OCI-LY3 (cell line): ENCODE data around the gene GAB1.

ENCODE experiments used
- H2AFZ ChIP-seq: fragments of 200-600, 300-600 bp; shearing (Covaris generic); 2 replicates; pipeline ENCODE4 v1.6.0; 2014; ENCODE audit warnings: antibody characterized with exemption, low read depth, low read length
- H3K27ac ChIP-seq: fragments of 200-600, 300-600 bp; sonication (generic); 2 replicates; pipeline ENCODE4 v1.5.1; 2014; ENCODE audit warnings: mild to moderate bottlenecking, low read length, moderate library complexity, mixed read lengths
- H3K27me3 ChIP-seq: fragments of 200-600, 300-600 bp; sonication (generic); 2 replicates; pipeline ENCODE4 v1.6.1; 2014; ENCODE audit warnings: low read depth, low read length, mixed read lengths
- H3K36me3 ChIP-seq: fragments of 200-600, 300-600 bp; sonication (generic); replicated peaks from 2 replicates; pipeline ENCODE3; 2014; ENCODE audit warnings: low read depth, low read length, mixed read lengths
- H3K4me1 ChIP-seq: fragments of 300-600, 200-600 bp; sonication (generic); 2 replicates; pipeline ENCODE4 v1.6.1; 2014; ENCODE audit warnings: low read length, mixed read lengths
- H3K4me2 ChIP-seq: fragments of 200-600, 300-600 bp; sonication (generic); 2 replicates; pipeline ENCODE4 v1.6.1; 2014; ENCODE audit warnings: low read length, mixed read lengths
- H3K4me3 ChIP-seq: fragments of 300-600, 200-600 bp; sonication (generic); 2 replicates; pipeline ENCODE4 v1.5.1; 2014; ENCODE audit warnings: antibody characterized with exemption, mild to moderate bottlenecking, low read length, moderate library complexity
- H3K79me2 ChIP-seq: fragments of 300-600, 200-600 bp; shearing (Covaris generic); 2 replicates; pipeline ENCODE4 v1.6.1; 2014; ENCODE audit warnings: mild to moderate bottlenecking, low read length, mixed read lengths
- H3K9ac ChIP-seq: fragments of 300-600, 200-600 bp; shearing (Covaris generic); 2 replicates; pipeline ENCODE4 v1.6.0; 2014; ENCODE audit warnings: mild to moderate bottlenecking, low read length, moderate library complexity
- H3K9me3 ChIP-seq: fragments of 200-600, 300-600 bp; shearing (Covaris generic); 2 replicates; pipeline ENCODE4 v1.6.1; 2014; ENCODE audit warnings: low read length, mixed read lengths; ENCODE audit not compliant: insufficient read depth
- H4K20me1 ChIP-seq: fragments of 200-600, 300-600 bp; sonication (generic); 2 replicates; pipeline ENCODE4 v1.6.1; 2016; ENCODE audit warnings: low read length, mixed read lengths; ENCODE audit not compliant: insufficient read depth
- EZH2phosphoT487 ChIP-seq: fragments of 200-600 bp; shearing (Covaris generic); IDR thresholded peaks from 2 replicates; pipeline ENCODE4 v1.6.1; 2018; ENCODE audit warnings: antibody characterized with exemption, mixed run types, low read depth
- TF ChIP-seq, protein P1 (sequence below): fragments of 200-600, 300-600 bp; sonication (generic); IDR thresholded peaks from 2 replicates; pipeline ENCODE4 v1.5.1; 2014; ENCODE audit warnings: antibody characterized with exemption, low read length, low read depth

Gene GAB1

DNA sequence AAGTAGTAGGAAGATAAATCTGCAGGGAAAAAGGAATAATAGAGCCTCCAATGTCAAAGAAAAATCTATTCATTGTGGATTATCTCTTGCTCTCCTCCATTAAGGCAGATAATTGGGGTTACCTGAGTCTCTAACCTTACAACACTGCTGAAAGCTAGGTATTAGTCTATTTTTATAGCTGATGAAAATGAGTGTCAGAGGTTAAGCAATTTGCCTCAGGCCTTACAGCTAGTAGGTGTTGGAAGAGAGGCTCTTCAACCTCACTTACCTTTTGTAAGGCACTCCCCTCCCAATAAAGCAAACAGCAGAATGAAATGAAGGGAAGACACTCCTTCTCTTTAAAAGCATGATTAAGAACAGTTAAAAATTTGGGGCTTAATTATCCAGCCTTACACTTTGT, 45.4 kb upstream of the GAB1 start:
- peaks cover 7% of the 10 kb centered on the region for H3K4me1 ChIP-seq
- TF ChIP-seq EZH2phosphoT487, result no peak
- TF ChIP-seq, protein P1, sequence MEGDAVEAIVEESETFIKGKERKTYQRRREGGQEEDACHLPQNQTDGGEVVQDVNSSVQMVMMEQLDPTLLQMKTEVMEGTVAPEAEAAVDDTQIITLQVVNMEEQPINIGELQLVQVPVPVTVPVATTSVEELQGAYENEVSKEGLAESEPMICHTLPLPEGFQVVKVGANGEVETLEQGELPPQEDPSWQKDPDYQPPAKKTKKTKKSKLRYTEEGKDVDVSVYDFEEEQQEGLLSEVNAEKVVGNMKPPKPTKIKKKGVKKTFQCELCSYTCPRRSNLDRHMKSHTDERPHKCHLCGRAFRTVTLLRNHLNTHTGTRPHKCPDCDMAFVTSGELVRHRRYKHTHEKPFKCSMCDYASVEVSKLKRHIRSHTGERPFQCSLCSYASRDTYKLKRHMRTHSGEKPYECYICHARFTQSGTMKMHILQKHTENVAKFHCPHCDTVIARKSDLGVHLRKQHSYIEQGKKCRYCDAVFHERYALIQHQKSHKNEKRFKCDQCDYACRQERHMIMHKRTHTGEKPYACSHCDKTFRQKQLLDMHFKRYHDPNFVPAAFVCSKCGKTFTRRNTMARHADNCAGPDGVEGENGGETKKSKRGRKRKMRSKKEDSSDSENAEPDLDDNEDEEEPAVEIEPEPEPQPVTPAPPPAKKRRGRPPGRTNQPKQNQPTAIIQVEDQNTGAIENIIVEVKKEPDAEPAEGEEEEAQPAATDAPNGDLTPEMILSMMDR, result no peak
- no peak overlapping the region for H3K4me2 ChIP-seq
- H4K20me1 ChIP-seq, result no peaks in the 10 kb centered on the region
- no peak overlapping the region for H2AFZ ChIP-seq
- no peaks in the 10 kb centered on the region for H3K79me2 ChIP-seq
- no peaks in the 10 kb centered on the region for H3K9me3 ChIP-seq
- no peaks in the 10 kb centered on the region for H3K27me3 ChIP-seq
- no peaks in the 10 kb centered on the region for H3K36me3 ChIP-seq
- no peak overlapping the region for H3K9ac ChIP-seq
- H3K27ac ChIP-seq, result no peak overlapping the region
- H3K4me3 ChIP-seq, result no peak overlapping the region

DNA sequence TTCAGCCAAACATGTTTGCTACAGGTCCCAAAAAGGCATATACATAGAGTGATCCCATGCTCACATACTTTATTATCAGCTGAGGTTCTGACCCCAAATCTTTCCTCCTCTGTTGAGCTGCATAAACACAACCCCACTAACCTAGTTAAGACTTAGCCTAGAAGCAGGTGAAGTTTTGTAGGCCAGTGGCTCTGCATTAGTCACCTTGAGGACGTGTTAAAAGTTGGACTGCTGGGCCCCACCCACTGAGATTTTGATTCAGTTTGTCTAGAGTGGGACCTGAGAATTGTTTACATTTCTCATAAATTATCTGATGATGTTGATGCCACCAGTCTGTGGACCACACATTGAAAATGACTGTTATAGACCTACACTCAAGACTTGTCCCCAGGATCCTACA, 43.8 kb upstream of the GAB1 start:
- H3K4me3 ChIP-seq, result no peak overlapping the region
- no peak overlapping the region for H3K4me2 ChIP-seq
- H3K36me3 ChIP-seq, result no peaks in the 10 kb centered on the region
- H2AFZ ChIP-seq, result no peak overlapping the region
- H3K27me3 ChIP-seq, result no peaks in the 10 kb centered on the region
- no peak overlapping the region for H3K27ac ChIP-seq
- TF ChIP-seq EZH2phosphoT487, result no peak
- TF ChIP-seq, protein P1, result no peak
- H3K9me3 ChIP-seq, result no peaks in the 10 kb centered on the region
- no peaks in the 10 kb centered on the region for H3K79me2 ChIP-seq
- H3K9ac ChIP-seq, result no peak overlapping the region
- no peaks in the 10 kb centered on the region for H4K20me1 ChIP-seq
- peaks cover 7% of the 10 kb centered on the region for H3K4me1 ChIP-seq

DNA sequence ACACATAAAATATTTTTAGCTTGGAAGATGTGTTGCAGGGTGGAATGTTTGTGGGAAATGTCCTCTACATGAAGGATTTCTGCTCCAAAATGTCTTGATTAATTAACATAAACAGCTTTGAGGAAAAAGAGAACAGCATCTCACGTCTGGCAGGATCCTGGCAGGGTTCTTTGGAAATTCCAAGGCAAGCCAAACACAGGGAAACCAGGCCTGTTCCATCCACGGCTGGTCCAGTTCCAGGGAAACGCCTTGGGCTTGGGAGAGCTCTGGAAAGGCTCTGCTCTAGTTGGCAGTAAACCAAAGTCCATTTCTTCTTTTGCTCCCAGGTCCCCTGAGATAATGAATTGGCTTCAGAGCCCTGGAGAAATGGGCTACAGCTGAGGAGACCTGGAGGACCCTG, 42.4 kb upstream of the GAB1 start:
- no peak overlapping the region for H2AFZ ChIP-seq
- no peak overlapping the region for H3K27ac ChIP-seq
- TF ChIP-seq, protein P1, result no peak
- TF ChIP-seq EZH2phosphoT487, result no peak
- no peaks in the 10 kb centered on the region for H3K9me3 ChIP-seq
- H3K36me3 ChIP-seq, result no peaks in the 10 kb centered on the region
- H3K4me2 ChIP-seq, result no peak overlapping the region
- H3K4me1 ChIP-seq, result peaks cover 6% of the 10 kb centered on the region
- no peaks in the 10 kb centered on the region for H3K79me2 ChIP-seq
- no peaks in the 10 kb centered on the region for H4K20me1 ChIP-seq
- H3K9ac ChIP-seq, result no peak overlapping the region
- no peaks in the 10 kb centered on the region for H3K27me3 ChIP-seq
- H3K4me3 ChIP-seq, result no peak overlapping the region

DNA sequence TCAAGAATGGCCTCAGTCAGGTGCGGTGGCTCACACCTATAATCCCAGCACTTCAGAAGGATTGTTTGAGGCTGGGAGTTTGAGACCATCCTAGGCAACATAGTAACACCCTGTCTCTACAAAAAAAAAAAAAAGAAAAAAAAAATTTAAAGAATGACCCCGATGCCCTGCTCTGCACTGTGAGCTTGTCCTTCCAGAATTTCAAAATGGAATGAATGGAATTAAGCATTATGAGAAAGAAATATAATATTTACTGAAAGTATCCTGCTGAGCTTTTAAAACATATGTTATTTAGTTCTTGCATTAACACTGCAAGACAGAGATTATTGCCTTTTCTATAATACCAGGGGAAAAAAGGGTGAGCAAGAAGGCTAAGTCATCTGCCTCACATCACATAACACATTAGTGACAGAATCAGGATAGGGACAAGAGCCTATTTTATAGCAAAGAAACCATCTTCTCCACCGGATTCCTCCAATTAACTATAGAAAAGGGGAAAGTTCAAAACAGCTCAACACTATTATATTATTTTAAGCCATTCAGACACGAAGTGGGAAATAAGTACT, 41.9 kb upstream of the GAB1 start:
- H3K9me3 ChIP-seq, result no peaks in the 10 kb centered on the region
- no peaks in the 10 kb centered on the region for H3K36me3 ChIP-seq
- no peak for TF ChIP-seq EZH2phosphoT487
- TF ChIP-seq, protein P1, result no peak
- H3K9ac ChIP-seq, result no peak overlapping the region
- no peak overlapping the region for H2AFZ ChIP-seq
- no peaks in the 10 kb centered on the region for H3K27me3 ChIP-seq
- no peaks in the 10 kb centered on the region for H4K20me1 ChIP-seq
- H3K4me1 ChIP-seq, result peaks cover under 1% of the 10 kb centered on the region
- no peak overlapping the region for H3K4me3 ChIP-seq
- no peak overlapping the region for H3K27ac ChIP-seq
- no peak overlapping the region for H3K4me2 ChIP-seq
- H3K79me2 ChIP-seq, result no peaks in the 10 kb centered on the region
